Erythroblast (primary cell): ENCODE results near the gene CABLES1.

ENCODE experiments used
- GATA1 ChIP-seq: IDR thresholded peaks from 2 replicates; pipeline ENCODE4 v1.6.1; 2011; ENCODE audit warnings: low read depth, mild to moderate bottlenecking, control low read depth, low read length, moderate library complexity
- POLR2A ChIP-seq: IDR thresholded peaks from 2 replicates; pipeline ENCODE4 v1.6.1; 2011; ENCODE audit warnings: mild to moderate bottlenecking, low read length

DNA sequence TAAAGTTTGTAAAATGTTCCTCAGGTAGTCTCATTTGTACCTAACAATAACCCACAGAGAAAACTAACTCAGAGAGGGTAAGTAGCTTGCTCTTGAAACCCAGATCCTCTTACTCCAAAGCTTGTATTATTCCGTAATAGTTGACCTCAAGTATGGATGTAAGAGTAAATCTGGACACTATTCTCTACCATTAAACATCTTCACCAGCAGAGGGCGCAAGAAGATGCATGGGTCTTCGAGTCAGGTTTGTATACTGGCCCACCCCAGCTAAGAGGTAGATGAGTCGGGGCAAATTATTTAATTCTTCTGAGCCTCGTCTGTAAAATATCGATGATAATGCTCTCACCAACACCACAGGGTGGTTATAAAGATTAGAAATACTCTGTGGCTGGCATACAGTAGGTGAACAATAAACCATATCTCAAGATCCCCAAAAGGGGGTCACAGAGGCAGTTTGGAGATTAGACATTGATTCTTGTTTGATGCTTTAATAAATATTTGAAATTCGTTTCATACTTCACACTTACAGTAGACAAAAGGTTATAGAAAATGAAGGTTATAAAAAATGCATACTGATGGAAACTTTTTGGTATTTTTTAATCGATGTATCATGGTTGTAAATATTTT, 3.5 kb upstream of the CABLES1 start:
- no peak for TF ChIP-seq POLR2A
- TF ChIP-seq GATA1 = no peak
